ENCODE data around the gene OVAAL.

OVAAL gene

DNA sequence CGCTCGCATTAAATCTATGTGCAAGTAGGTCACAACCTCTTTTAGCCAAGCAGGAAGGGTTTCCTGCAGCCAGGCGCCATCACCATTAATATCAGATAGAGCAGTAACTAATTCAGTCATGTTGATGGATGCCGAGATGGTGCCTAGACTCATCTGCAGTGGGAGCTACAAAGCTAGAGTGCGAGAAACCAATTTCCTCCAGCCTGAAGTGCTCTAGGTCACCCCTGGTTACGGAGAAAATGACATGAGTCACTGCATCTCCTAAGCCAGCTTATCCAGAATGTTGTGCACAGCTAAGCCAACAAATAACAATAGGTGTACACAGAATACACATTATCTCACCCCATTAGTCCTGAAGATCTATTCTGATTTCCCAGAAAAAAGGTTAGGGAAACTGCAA, 36.0 kb downstream of the OVAAL start:
- no peak for DNase-seq (ENCODE audit: extremely low read depth, low read depth)
- TF ChIP-seq CTCF (IDR thresholded peaks at IDR 0.05; ENCODE audit: low read depth, low read length): no peak

DNA sequence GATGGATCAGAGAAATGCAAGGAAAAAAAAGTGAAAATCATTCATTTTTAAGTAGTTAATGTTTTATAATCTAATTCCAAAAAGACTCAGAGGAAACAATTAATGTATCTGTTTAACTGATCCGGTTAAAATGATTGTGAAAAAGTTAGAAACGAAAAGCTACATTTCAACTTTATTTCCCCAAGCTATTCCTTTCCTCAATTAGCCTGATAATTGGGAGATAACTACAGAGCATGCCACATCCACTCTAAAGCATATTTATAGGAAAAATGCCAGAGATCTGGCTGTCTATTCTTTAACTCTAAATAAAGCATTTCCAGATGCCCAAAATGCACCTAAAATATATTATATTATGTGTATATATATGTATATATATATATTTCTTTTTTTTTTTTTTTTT, 37.2 kb downstream of the OVAAL start:
- DNase-seq (ENCODE audit: extremely low read depth, low read depth): no peak
- TF ChIP-seq CTCF (IDR thresholded peaks at IDR 0.05; ENCODE audit: low read depth, low read length): no peak

DNA sequence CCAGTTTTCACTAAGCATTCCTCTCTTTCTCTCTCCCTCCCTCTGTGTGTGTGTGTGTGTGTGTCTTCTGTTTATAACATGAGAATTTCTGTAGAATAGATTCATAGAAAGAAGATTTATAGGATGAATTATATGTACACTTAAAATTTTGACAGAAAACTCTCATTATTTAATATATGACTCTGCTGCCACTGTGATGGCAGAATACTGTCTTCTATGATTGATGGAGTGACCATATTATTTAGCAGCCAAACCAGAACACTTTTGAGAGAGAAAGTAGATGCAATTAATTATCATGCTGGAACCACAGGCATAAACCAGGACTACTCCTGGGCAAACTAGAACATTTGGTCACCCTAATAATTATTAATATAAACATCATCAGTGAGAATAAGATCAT, 38.8 kb downstream of the OVAAL start:
- DNase-seq (ENCODE audit: extremely low read depth, low read depth): no peak
- no peak for TF ChIP-seq CTCF (IDR thresholded peaks at IDR 0.05; ENCODE audit: low read depth, low read length)

- TF ChIP-seq CTCF (IDR thresholded peaks at IDR 0.05; ENCODE audit: low read depth, low read length): no peak
- no peak for DNase-seq (ENCODE audit: extremely low read depth, low read depth)
Observed at GRCh38 chr1:180598333-180598974, 39.7 kb downstream of the OVAAL start.

- DNase-seq (ENCODE audit: extremely low read depth, low read depth): no peak
- TF ChIP-seq CTCF (IDR thresholded peaks at IDR 0.05; ENCODE audit: low read depth, low read length): no peak
Observed at GRCh38 chr1:180600343-180600742, 41.6 kb downstream of the OVAAL start.

DNA sequence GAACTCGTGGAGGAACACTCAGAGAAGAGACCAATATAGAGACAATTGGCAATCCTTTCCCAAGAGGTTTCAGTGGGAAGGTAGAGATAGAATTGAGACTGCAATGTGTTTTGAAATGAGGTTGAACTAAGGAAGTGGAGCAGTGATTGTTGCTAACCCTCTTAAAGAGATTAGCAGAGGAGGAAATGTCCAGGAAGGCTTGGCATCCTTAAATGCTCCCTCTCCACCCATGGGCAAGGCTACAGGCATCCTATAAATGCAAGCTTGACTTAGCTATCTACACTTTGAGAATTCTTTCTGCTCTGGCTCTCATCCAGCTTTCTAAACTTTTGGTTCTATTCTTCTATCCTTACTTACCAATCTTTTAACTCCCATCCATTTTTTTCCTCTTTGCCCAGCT, 42.7 kb downstream of the OVAAL start:
- no peak for DNase-seq (ENCODE audit: extremely low read depth, low read depth)
- TF ChIP-seq CTCF (IDR thresholded peaks at IDR 0.05; ENCODE audit: low read depth, low read length): no peak

DNA sequence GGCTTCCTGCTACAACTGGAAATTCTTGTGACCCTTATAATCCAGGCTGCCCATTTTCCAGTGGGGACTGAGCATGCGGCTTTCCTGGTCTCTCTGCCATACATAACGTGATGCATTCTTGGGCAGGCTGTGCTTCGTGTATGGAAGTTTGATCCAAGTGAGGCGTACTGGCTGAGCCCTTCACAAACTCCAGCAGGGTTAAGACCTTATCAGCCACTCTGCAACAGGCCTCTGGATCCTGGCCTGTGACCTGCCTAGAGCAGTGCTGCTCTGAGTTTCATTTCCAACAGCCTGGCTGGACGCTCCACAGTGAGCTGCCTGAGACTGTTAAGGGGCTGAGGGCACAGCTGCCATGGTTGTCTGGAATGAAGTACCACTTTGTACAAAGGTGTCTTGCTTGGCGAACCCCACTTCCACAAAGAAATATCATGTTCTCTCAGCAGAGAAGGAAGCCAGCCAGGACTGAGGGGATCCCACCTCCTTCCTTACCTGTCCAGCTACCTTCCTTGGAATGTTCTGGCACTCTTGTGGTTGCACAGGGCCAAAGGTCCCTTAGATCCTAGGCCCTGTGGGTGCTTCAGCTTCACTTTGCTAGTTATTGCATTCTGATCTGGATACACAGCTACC, 44.6 kb downstream of the OVAAL start:
- DNase-seq (ENCODE audit: extremely low read depth, low read depth): no peak
- no peak for TF ChIP-seq CTCF (IDR thresholded peaks at IDR 0.05; ENCODE audit: low read depth, low read length)

Measured in AG09319 (cell line).